NCI-H1417 treated with DMSO at 0.1 percent for 48 hours (cell line): Measurements from ENCODE around the gene SLC16A6.
"Not testable (repeated sequence)": the region's sequence is repeated elsewhere in the genome, so short reads cannot be mapped to it uniquely, and the experiment has no call there.

Experiments
- DNase-seq: peaks from one replicate; lab custom pipeline; 2025; lab: John Stamatoyannopoulos, UW

The SLC16A6 gene

GRCh38 chr17:68289936-68290267 lies 1.0 kb downstream of the SLC16A6 start:
- no peak for DNase-seq

GRCh38 chr17:68289473-68289872 lies 1.5 kb downstream of the SLC16A6 start:
- no peak for DNase-seq

GRCh38 chr17:68288804-68289203 lies 2.1 kb downstream of the SLC16A6 start:
- no peak for DNase-seq

- DNase-seq = no peak
Observed at GRCh38 chr17:68288375-68288774, 2.6 kb downstream of the SLC16A6 start.

- DNase-seq = not testable (repeated sequence)
Observed at GRCh38 chr17:68281965-68282364, 9.0 kb downstream of the SLC16A6 start.

GRCh38 chr17:68277807-68278206 lies 13.1 kb downstream of the SLC16A6 start:
- DNase-seq = no peak

GRCh38 chr17:68276339-68276738 lies 14.6 kb downstream of the SLC16A6 start:
- not testable (repeated sequence) for DNase-seq

GRCh38 chr17:68273722-68274121 lies 17.2 kb downstream of the SLC16A6 start:
- no peak for DNase-seq

- not testable (repeated sequence) for DNase-seq
Observed at GRCh38 chr17:68265833-68266232, 25.1 kb downstream of the SLC16A6 start.

- DNase-seq = not testable (repeated sequence)
Observed at GRCh38 chr17:68263101-68263681, 27.7 kb downstream of the SLC16A6 start.

GRCh38 chr17:68262467-68262866 lies 28.5 kb downstream of the SLC16A6 start:
- DNase-seq = not testable (repeated sequence)

- DNase-seq = no peak
Observed at GRCh38 chr17:68260051-68260762, 30.7 kb downstream of the SLC16A6 start.

GRCh38 chr17:68259648-68259951 lies 31.3 kb downstream of the SLC16A6 start:
- DNase-seq = not testable (repeated sequence)

- not testable (repeated sequence) for DNase-seq
Observed at GRCh38 chr17:68258890-68259647, 31.9 kb downstream of the SLC16A6 start.

GRCh38 chr17:68257934-68258333 lies 33.0 kb downstream of the SLC16A6 start:
- no peak for DNase-seq

- DNase-seq = not testable (repeated sequence)
Observed at GRCh38 chr17:68256701-68257100, 34.2 kb downstream of the SLC16A6 start.

- DNase-seq = no peak
Observed at GRCh38 chr17:68255731-68256538, 35.0 kb downstream of the SLC16A6 start.

GRCh38 chr17:68255151-68255550 lies 35.8 kb downstream of the SLC16A6 start:
- DNase-seq = no peak

- not testable (repeated sequence) for DNase-seq
Observed at GRCh38 chr17:68253426-68253825, 37.5 kb downstream of the SLC16A6 start.

- DNase-seq = no peak
Observed at GRCh38 chr17:68249354-68249765, 41.6 kb downstream of the SLC16A6 start.

- DNase-seq = no peak
Observed at GRCh38 chr17:68248891-68249290, 42.0 kb downstream of the SLC16A6 start.

- DNase-seq = no peak
Observed at GRCh38 chr17:68248199-68248825, 42.6 kb downstream of the SLC16A6 start.
